GM12873 (cell line): ENCODE results near the gene C17orf50.
A peak's percentile ranks its signal among the peaks of the same experiment; 100 is the strongest.

Source experiments
- CTCF ChIP-seq: IDR thresholded peaks from 2 replicates; pipeline ENCODE4 v1.5.1; 2012; ENCODE audit warnings: low read depth, mild to moderate bottlenecking, moderate library complexity, low read length, control low read depth; ENCODE audit not compliant: insufficient read depth; ENCODE audit errors: missing control alignments

The C17orf50 gene

GRCh38 chr17:35734396-35734795 is 26.3 kb upstream of the C17orf50 start:
- TF ChIP-seq CTCF = no peak

GRCh38 chr17:35735036-35735805 is 25.5 kb upstream of the C17orf50 start:
- TF ChIP-seq CTCF = no peak

GRCh38 chr17:35736236-35736635 is 24.5 kb upstream of the C17orf50 start:
- no peak for TF ChIP-seq CTCF

- TF ChIP-seq CTCF = no peak
These were observed 22.1 kb upstream of the C17orf50 start for GRCh38 chr17:35738519-35739133.

GRCh38 chr17:35740216-35740615 is 20.5 kb upstream of the C17orf50 start:
- TF ChIP-seq CTCF = no peak

- TF ChIP-seq CTCF = peak; percentile 17
These were observed 19.4 kb upstream of the C17orf50 start for GRCh38 chr17:35740997-35741931.

GRCh38 chr17:35742496-35742895 is 18.2 kb upstream of the C17orf50 start:
- TF ChIP-seq CTCF = no peak
